SIG-M5 (cell line): Measurements from ENCODE around the gene PPIE.

Experiments used
- DNase-seq: peaks from one replicate; lab custom pipeline; 2025; lab: John Stamatoyannopoulos, UW

Gene PPIE

GRCh38 chr1:39720094-39720999 is 18.3 kb upstream of the PPIE start:
- DNase-seq = no peak

GRCh38 chr1:39721664-39722063 is 17.0 kb upstream of the PPIE start:
- DNase-seq = no peak

- DNase-seq = no peak
Measured at GRCh38 chr1:39722495-39722894, 16.2 kb upstream of the PPIE start.

- no peak for DNase-seq
Measured at GRCh38 chr1:39726600-39726999, 12.1 kb upstream of the PPIE start.

- DNase-seq = no peak
Measured at GRCh38 chr1:39727221-39727931, 11.3 kb upstream of the PPIE start.

GRCh38 chr1:39727932-39728317 is 10.8 kb upstream of the PPIE start:
- DNase-seq = no peak

- DNase-seq = no peak
Measured at GRCh38 chr1:39729030-39729429, 9.7 kb upstream of the PPIE start.

GRCh38 chr1:39729842-39730241 is 8.8 kb upstream of the PPIE start:
- no peak for DNase-seq

- DNase-seq = no peak
Measured at GRCh38 chr1:39732730-39733129, 6.0 kb upstream of the PPIE start.

GRCh38 chr1:39733161-39733560 is 5.5 kb upstream of the PPIE start:
- no peak for DNase-seq

- no peak for DNase-seq
Measured at GRCh38 chr1:39735731-39736130, 3.0 kb upstream of the PPIE start.

- DNase-seq = no peak
Measured at GRCh38 chr1:39737546-39738169, 1.0 kb upstream of the PPIE start.

GRCh38 chr1:39745016-39745670 is 6.5 kb downstream of the PPIE start:
- no peak for DNase-seq

- no peak for DNase-seq
Measured at GRCh38 chr1:39751595-39751994, 12.9 kb downstream of the PPIE start.

- DNase-seq = no peak
Measured at GRCh38 chr1:39752703-39753102, 14.0 kb downstream of the PPIE start.

GRCh38 chr1:39753132-39754025 is 14.7 kb downstream of the PPIE start:
- DNase-seq = no peak

GRCh38 chr1:39754026-39754570 is 15.4 kb downstream of the PPIE start:
- DNase-seq = no peak

GRCh38 chr1:39754906-39755504 is 16.3 kb downstream of the PPIE start:
- DNase-seq = no peak

- no peak for DNase-seq
Measured at GRCh38 chr1:39755965-39756659, 17.4 kb downstream of the PPIE start.

GRCh38 chr1:39757501-39757900 is 18.8 kb downstream of the PPIE start:
- no peak for DNase-seq
